Activated T-cell treated with anti-CD3 and anti-CD28 coated beads for 48 hours (primary cell): Measurements from ENCODE around the gene FAM131A.

Source experiments
- DNase-seq: peaks from one replicate; pipeline ENCODE4 v3.0.0-alpha.2; 2020; ENCODE audit warnings: low read depth

The FAM131A gene, protein sequence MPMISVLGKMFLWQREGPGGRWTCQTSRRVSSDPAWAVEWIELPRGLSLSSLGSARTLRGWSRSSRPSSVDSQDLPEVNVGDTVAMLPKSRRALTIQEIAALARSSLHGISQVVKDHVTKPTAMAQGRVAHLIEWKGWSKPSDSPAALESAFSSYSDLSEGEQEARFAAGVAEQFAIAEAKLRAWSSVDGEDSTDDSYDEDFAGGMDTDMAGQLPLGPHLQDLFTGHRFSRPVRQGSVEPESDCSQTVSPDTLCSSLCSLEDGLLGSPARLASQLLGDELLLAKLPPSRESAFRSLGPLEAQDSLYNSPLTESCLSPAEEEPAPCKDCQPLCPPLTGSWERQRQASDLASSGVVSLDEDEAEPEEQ

DNA sequence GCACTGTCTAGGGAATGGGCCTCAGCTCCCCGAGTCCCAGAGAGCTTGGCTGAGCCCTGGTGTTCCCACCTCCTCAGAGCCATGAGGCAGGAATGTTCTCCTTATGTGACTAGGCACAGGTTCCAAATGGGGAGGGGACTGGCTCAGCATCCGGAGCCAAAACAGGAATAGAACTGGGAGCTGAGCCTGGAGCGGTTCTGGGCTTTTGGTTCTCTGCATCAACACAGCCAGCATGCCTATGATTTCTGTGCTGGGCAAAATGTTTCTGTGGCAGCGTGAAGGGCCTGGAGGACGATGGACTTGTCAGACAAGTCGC is at the start of gene FAM131A:
Gene FAM131A (plus strand): TSS at position 202 of the 316 bp plus-strand sequence. CDS start 31 bp downstream, at position 233.
- DNase-seq: no peak

DNA sequence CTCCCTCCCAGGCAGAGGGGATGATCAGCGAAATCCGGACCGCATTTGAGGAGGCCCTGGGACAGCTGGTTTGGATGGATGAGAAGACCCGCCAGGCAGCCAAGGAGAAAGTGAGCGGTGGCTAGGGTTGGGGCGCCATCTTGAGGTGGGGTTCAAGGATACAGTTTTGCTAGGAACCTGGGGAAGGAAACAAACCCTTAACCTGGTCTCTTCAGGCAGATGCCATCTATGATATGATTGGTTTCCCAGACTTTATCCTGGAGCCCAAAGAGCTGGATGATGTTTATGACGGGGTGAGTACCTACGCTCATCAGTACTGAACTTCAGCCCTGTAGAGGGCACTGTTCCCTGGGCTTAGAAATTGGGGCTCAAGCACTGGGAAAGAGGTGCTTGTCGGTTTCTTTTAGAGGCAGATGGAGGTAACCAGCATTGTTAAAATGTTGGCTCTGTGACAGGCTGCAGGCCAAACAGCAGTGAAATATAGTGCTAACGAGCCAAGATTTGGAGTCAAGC is 47.9 kb upstream of the FAM131A start:
- DNase-seq: peak; percentile 65

DNA sequence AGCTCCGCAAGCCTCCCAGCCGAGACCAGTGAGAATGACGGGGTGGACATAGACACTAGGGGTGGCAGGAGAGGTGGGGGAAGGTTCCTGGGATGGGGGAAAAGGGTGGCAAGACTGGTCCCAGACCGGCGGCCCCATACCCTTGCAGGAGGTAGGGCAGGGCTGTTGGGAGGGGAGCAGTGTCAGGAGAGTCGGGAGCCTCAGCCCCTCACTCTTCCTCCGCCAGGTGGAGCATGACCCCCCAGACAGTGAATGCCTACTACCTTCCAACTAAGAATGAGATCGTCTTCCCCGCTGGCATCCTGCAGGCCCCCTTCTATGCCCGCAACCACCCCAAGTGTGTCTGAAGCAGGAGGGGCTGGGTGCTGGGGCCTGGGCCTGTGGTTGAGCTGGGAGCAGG is 47.1 kb upstream of the FAM131A start:
- no peak for DNase-seq

DNA sequence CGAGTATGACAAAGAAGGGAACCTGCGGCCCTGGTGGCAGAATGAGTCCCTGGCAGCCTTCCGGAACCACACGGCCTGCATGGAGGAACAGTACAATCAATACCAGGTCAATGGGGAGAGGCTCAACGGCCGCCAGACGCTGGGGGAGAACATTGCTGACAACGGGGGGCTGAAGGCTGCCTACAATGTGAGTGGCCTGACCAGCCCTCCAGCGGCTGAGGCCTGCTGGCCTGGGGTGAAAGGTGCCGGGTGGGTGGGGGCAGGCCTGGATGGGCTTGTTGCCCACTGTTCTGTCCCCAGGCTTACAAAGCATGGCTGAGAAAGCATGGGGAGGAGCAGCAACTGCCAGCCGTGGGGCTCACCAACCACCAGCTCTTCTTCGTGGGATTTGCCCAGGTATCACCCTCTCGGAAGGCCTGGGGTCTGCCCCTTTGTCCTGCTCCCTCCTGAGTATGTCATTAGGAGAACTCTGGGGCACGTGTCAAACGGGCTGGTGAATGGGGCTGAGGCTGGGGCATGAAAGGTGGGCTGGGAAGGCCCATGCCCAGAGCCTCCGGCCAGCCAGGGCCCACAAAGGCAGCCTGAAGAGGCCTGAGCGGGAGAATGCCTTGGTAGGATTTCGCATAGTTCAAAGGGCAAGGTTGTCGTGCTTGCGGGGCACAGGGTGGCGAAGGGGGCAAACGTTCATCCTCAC is 46.2 kb upstream of the FAM131A start:
- no peak for DNase-seq

DNA sequence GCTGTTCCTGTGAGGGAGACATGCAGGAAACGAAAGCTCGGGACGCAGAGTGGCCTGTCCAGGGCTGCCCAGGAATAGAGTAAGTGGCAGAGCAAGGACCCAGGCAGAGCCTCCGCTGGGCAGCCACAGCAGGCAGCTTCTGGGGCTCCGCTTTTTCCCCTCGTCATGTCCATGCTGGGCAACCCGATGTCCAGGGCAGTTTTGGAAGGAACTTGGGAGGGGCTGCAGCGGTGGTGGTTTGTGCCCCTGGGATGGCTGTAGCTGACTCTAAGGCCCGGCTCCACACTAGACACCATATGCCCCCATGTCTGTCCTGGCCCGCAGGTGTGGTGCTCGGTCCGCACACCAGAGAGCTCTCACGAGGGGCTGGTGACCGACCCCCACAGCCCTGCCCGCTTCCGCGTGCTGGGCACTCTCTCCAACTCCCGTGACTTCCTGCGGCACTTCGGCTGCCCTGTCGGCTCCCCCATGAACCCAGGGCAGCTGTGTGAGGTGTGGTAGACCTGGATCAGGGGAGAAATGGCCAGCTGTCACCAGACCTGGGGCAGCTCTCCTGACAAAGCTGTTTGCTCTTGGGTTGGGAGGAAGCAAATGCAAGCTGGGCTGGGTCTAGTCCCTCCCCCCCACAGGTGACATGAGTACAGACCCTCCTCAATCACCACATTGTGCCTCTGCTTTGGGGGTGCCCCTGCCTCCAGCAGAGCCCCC is 45.5 kb upstream of the FAM131A start:
- DNase-seq: no peak

DNA sequence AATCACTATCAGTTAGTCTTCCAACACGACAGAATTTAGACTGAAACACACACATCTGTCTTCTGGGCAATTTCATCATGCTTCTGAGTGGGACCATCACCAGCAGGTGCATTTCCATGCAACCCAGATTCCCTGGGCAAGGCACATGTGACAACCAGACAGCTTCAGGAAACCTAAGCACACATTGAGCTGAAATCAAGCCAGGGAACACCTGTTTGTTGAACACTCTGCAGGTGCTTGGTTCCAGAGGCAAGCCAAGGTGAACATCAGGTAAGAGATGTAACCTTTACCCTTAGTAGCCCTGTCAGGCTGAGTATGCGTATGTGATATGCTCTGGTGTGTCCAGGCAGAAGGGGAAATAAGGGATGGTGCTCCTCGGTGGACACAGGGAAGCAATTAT is 41.6 kb upstream of the FAM131A start:
- DNase-seq: no peak

DNA sequence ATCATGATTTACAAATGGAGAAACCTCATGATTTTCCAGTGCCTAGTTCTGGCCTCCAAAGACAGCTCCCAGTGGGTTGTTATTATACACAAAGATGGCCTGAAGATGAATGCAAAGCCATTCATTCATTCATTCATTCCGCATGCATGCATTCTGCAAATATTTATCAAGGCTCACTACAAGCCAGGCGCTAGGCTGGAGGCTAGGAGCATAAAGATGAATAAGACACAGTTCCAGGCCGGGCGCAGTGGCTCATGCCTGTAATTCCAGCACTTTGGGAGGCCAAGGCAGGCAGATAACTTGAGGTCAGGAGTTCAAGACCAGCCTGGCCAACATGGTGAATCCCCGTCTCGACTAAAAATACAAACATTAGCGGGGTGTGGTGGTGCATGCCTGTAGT is 40.8 kb upstream of the FAM131A start:
- no peak for DNase-seq

DNA sequence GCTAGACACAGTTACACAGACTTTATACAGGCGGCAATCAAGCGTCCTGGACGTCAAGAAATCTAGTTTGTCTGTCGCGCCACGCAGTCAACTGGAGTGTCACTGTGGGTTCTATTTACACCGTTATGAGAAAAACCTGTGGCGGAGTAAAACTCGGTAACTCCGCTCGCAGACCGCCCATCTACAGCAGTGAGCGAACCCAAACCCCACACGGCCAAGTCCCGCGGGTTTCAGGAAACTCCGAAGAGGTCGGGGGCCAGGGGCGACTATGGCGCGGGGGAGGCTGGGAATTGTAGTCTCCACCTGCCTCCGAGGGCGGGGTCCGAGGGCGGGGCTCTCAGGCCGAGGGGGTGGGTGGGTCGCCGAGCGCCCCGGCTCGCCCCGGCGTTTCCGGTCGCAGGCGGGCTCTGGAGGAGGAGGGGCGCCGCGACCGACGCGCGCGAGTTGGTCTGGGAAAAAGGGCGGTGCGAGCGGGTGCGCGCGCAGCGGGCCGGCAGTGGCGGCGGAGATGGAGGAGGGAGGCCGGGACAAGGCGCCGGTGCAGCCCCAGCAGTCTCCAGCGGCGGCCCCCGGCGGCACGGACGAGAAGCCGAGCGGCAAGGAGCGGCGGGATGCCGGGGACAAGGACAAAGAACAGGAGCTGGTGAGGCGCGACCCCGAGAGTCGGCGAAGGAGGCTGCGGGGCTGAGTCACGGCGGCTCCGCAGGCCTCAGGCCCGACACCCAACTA is 38.5 kb upstream of the FAM131A start, which contains the start of gene PSMD2:
Gene PSMD2 (plus strand): TSS at position 483 of the 729 bp plus-strand sequence. CDS start 26 bp downstream, at position 509.
- DNase-seq: peak; percentile 98

DNA sequence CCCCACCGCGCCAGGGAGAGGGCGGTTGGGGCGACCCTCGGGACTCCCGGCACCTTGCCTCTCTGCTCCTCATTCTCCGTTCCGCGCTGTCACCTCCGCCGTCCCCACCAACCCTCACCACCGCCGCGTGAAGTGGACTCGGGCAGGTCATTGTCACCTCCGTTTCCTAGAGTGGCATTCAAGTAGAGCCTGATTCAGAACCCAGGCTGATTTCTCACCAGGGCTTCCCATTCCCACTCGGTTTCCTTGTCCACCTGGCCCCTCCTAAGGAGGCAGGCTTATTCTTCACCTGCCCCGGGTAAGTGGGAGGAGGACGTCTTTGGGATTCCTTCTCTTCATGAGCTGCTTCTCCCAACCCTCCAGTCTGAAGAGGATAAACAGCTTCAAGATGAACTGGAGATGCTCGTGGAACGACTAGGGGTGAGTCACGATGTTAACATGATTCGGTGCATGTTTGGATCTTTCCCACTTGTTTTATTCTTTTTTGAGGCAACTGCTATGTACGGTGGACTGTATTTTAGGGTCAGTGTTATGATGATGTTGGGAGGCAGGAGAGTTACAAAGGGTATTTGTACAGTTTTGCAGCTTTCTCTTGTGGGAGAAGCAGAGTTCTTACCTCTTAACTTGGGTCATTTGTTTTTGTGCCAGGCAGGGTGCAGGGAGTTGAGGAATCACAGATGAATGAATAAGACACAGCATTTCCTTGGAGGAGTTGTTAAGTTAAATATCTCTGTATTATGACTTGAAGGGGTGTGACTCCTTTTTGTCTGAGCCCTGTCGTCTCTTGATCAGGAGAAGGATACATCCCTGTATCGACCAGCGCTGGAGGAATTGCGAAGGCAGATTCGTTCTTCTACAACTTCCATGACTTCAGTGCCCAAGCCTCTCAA is 37.7 kb upstream of the FAM131A start:
- no peak for DNase-seq

DNA sequence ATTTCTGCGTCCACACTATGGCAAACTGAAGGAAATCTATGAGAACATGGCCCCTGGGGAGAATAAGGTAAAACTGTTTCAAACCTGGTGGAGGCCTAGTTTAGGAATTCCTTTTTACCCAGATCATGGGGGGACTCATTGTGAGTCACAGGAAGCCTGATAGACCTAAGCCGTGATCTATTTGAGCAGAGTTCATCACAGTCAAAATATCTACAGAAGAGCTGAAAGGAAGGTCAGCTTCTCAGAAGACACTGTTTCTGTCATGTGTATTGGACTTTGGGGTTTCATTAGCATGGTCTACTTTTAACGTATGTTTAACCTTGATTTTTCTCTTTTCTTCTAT is 37.1 kb upstream of the FAM131A start:
- no peak for DNase-seq

DNA sequence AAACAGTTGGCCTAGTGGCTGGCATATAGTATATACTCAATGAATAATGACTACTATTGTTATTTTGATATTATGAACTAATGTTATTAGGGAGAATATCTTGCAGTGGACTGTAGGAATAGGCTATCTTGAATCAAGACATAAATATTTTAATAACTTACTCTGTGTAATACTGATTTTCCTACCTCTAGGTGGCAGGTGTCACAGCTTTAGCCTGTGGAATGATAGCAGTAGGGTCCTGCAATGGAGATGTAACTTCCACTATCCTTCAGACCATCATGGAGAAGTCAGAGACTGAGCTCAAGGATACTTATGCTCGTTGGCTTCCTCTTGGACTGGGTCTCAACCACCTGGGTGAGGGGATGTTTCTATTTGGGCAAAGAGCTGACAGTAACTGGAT is 31.8 kb upstream of the FAM131A start:
- DNase-seq: no peak

DNA sequence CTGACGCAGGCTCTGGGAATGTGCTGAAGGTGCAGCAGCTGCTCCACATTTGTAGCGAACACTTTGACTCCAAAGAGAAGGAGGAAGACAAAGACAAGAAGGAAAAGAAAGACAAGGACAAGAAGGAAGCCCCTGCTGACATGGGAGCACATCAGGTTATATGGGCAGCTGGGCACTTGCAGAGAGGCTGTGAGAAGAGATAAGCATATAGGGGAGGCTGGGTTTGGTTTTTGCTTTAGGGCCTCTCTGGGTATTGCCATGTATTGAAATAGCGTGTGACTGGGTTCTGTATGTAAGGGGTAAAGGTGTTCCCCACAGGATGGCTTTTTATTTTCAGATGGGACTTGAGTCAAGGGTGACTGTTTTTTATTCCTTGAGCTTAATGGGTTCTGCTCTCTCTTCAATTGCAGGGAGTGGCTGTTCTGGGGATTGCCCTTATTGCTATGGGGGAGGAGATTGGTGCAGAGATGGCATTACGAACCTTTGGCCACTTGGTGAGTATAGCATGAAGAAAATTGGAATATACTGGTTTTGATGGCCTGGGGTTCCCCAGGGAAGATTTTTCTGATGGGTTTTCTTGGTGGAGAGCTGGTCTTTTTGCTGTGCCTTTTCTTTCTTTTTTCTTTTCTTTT is 30.9 kb upstream of the FAM131A start:
- no peak for DNase-seq

DNA sequence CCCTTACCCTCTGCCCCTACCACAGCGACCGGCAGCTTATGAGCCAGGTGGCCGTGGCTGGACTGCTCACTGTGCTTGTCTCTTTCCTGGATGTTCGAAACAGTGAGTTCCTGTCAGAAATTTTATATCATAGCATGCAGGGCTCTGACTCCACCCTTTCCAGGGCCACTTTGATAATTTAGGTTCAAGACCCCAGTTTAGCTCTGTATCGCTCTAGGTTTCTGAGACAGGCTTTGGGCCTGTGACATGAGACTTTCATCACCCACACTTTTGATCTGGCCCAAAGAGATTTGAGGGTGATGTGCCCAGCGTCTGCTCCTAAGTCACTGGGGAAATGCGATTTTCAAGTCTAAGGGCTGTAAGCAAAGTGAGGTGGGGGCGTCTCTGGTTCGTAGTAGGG is 29.5 kb upstream of the FAM131A start:
- DNase-seq: no peak

DNA sequence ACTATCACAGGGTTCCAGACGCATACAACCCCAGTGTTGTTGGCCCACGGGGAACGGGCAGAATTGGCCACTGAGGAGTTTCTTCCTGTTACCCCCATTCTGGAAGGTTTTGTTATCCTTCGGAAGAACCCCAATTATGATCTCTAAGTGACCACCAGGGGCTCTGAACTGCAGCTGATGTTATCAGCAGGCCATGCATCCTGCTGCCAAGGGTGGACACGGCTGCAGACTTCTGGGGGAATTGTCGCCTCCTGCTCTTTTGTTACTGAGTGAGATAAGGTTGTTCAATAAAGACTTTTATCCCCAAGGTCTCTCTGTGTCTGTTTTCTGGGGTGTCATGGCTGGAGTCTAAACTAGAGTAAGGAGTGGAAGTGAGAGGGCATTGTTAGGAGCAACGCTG is 28.7 kb upstream of the FAM131A start:
- no peak for DNase-seq

DNA sequence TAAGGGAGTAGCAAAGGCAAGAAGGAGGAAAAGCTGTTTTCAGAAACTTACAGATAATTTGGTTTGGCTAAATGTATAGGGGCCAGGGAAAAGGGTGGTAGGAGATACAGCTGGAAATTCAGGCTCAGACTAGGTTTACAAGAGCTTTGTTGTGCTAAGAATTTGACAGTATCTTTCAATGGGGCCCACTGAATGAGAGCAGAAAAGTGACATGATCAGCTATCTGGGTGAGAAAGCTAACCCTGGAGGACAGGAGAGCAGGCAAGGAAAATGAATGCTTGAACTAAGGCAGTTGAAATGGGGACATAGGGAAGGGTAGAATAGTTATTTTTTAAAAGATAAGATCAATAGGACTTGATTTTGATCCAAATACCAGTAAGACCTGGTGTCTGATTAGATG is 25.8 kb upstream of the FAM131A start:
- no peak for DNase-seq

DNA sequence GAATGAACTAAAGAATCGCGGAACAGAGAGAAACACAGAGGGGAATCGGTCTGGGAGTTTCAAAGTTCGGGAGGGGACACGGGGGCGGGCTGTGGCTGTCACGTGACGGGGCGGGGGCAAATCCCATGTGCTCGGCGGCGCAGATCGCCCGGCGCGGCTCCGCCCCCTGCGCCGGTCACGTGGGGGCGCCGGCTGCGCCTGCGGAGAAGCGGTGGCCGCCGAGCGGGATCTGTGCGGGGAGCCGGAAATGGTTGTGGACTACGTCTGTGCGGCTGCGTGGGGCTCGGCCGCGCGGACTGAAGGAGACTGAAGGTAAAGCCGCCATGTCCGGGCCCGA is 23.1 kb upstream of the FAM131A start, which contains the start of gene EIF4G1:
Gene EIF4G1 (plus strand): TSS at position 244 of the 337 bp plus-strand sequence. CDS start 1,191 bp downstream, outside the sequence.
- peak; percentile 91 for DNase-seq

DNA sequence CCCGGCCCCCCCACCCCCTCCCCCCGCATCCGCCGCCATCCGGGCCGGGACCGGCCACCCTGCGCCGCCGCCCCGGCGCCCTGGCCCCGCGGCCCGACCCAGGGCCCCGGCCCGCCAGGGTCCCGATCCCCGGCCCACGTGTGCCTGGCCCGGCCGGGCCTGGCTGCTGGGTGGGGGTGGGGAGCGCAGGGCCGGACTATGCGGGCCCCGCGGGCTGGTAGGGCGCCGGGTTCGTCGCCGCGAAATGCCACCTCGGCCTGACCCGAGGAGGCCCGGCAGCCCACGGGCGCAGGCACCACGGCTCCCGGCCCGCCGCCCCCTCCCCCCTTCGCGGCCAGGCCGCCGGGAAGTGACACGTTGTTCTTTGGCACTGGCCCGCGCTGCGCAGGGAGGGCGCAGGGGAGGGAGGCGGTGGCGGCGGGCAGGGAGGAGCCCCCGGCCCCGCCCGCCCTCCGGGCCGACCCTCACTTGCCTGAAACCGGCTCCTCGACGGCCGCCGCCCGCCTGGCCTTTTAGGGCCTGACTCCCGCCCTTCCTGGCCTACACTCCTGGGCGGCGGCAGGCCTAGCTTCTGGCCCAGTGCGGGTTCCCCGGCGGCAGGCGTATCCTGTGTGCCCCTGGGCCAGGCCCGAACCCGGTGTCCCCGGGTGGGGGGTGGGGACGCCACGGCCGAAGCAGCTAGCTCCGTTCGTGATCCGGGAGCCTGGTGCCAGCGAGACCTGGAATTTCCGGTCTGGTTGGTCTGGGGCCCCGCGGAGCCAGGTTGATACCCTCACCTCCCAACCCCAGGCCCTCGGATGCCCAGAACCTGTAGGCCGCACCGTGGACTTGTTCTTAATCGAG is 22.5 kb upstream of the FAM131A start:
- DNase-seq: peak; percentile 50

DNA sequence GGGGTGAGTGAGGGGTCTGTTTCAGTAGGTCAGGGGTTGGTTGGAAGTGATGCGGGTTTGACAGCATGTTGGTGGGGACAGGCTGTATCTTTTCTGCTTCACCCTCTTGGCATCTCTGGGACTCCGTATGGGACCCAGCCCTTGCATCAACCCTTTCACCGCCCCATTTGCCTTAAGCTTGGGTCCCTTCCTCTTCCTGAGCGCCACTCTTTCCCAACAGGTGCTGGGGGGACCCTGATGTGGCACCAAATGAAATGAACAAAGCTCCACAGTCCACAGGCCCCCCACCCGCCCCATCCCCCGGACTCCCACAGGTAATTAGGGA is 21.9 kb upstream of the FAM131A start:
- DNase-seq: no peak

DNA sequence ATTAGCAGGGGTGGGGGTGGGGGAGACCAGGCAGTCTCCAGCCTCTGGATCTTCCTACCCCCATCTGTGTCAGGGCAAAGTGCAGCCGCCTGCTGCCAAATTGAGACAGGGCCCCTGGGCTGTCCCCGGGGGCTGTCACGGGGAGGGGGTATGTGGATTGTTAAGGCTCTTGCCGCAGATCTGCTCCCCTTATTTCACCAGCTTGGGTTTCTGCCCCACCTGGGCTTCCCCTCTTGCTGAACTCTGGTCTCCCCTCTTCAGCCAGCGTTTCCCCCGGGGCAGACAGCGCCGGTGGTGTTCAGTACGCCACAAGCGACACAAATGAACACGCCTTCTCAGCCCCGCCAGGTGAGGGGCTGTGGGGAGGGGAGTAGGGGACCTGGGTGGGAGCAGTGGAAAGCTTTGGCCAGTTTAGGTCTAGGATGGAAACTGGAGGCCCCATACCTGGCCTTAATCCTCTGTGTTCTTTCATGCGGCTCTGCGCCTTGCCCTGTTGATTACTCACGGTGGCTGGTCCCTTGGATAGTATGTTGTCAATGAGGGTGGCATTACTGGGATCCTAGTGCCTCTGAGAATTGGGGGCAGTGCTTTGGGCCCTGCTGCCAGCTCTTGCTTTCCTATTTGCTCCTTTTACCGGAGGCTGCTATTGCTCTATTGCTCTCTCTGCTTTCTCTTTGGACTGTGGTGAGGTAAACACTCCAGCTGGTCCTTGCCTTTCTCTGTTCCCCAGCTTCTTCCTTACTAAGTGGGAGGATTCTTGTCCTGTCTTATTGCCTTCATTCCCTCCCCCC is 21.3 kb upstream of the FAM131A start:
- DNase-seq: no peak
